ENCODE results near the gene TMCO4.

DNA sequence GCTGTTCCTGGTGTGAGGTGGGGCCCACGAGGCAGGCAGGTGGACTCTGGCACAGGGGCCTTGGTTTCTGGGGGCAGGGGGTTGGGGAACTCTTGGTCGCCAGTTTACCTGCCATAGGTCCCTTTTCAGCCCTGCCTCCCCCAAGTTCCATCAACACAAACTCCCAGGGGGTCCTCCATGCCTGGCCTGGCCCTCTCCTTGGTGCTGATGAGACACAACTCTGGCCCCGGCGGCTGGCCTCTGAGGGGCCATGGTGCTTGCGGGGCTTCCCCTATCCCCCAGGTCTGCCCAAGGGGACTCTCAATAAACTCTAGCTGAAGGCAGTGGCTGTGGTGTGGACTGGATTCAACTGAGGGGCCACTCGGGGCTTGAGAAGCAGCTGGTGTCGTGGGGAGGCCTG is 119.1 kb downstream of the TMCO4 start:
- TF ChIP-seq RARB (CRISPR knock-in tag; IDR thresholded peaks at IDR 0.05), result no peak
- TF ChIP-seq, protein P1, sequence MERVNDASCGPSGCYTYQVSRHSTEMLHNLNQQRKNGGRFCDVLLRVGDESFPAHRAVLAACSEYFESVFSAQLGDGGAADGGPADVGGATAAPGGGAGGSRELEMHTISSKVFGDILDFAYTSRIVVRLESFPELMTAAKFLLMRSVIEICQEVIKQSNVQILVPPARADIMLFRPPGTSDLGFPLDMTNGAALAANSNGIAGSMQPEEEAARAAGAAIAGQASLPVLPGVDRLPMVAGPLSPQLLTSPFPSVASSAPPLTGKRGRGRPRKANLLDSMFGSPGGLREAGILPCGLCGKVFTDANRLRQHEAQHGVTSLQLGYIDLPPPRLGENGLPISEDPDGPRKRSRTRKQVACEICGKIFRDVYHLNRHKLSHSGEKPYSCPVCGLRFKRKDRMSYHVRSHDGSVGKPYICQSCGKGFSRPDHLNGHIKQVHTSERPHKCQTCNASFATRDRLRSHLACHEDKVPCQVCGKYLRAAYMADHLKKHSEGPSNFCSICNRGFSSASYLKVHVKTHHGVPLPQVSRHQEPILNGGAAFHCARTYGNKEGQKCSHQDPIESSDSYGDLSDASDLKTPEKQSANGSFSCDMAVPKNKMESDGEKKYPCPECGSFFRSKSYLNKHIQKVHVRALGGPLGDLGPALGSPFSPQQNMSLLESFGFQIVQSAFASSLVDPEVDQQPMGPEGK (CRISPR knock-in tag; IDR thresholded peaks at IDR 0.05; ENCODE audit: borderline replicate concordance), result no peak
- TF ChIP-seq, protein P2, sequence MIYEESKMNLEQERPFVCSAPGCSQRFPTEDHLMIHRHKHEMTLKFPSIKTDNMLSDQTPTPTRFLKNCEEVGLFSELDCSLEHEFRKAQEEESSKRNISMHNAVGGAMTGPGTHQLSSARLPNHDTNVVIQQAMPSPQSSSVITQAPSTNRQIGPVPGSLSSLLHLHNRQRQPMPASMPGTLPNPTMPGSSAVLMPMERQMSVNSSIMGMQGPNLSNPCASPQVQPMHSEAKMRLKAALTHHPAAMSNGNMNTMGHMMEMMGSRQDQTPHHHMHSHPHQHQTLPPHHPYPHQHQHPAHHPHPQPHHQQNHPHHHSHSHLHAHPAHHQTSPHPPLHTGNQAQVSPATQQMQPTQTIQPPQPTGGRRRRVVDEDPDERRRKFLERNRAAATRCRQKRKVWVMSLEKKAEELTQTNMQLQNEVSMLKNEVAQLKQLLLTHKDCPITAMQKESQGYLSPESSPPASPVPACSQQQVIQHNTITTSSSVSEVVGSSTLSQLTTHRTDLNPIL (CRISPR knock-in tag; IDR thresholded peaks at IDR 0.05; ENCODE audit: low read depth), result no peak
- no peak for TF ChIP-seq GLIS3 (CRISPR knock-in tag; IDR thresholded peaks at IDR 0.05)
